ENCODE data around the gene LONP2. TPM values are rescaled to one million over a fixed set of nuclear protein-coding genes. Genes with fewer than 3 reads are reported as not detected.

LONP2 gene
- total RNA-seq, 1 donor from 2014 or later: 80.4 TPM

DNA sequence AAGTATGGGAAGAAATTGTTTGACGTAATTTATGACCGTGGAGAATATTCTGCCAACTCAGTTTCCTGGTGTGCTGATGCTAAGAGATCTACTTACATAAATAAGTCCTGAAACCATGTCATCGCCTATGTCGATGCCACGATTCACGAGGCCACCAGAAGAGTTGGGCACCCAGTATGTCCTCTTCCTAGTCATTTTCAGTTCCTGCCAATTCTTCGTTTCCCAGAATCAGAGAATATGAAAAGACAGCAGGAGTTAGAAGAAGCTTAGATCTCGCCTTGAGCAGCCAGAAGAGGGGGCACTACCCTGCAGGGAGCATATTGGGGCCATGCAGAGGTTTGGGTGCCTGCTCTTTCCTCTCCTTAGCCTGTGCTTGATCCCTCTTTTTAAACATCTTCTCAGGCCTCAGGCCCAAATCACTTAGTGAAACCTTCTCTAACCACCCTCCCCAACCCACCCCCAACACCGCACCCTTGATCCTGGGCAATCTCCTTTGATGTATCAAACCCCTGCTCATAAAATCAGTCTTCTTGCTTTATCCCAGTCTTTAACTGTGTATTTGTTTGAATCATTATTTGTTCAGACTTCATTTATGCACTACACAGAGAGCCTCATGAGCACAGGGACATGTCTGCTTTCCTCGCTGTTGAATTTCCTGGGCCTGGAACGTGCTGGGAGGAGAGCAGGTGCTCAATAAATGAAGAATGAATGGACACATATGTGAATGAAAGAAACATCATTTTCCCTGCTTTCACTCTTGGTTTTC, 12.2 kb upstream of the LONP2 start:
- no peaks in the 10 kb centered on the region for H3K36me3 Mint-ChIP-seq
- H3K4me3 Mint-ChIP-seq: no peak overlapping the region
- DNase-seq (ENCODE audit: low spot score in 2 of 2, unreplicated experiment in 2 of 2): no peak
- no peak overlapping the region for H3K27ac Mint-ChIP-seq
- H3K27me3 Mint-ChIP-seq (ENCODE audit: low read depth): peaks cover 1% of the 10 kb centered on the region
- no peaks in the 10 kb centered on the region for H3K4me1 Mint-ChIP-seq
- no peaks in the 10 kb centered on the region for H3K9me3 Mint-ChIP-seq
- TF ChIP-seq, protein P1, sequence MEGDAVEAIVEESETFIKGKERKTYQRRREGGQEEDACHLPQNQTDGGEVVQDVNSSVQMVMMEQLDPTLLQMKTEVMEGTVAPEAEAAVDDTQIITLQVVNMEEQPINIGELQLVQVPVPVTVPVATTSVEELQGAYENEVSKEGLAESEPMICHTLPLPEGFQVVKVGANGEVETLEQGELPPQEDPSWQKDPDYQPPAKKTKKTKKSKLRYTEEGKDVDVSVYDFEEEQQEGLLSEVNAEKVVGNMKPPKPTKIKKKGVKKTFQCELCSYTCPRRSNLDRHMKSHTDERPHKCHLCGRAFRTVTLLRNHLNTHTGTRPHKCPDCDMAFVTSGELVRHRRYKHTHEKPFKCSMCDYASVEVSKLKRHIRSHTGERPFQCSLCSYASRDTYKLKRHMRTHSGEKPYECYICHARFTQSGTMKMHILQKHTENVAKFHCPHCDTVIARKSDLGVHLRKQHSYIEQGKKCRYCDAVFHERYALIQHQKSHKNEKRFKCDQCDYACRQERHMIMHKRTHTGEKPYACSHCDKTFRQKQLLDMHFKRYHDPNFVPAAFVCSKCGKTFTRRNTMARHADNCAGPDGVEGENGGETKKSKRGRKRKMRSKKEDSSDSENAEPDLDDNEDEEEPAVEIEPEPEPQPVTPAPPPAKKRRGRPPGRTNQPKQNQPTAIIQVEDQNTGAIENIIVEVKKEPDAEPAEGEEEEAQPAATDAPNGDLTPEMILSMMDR (IDR thresholded peaks at IDR 0.05; ENCODE audit: unreplicated experiment): no peak

DNA sequence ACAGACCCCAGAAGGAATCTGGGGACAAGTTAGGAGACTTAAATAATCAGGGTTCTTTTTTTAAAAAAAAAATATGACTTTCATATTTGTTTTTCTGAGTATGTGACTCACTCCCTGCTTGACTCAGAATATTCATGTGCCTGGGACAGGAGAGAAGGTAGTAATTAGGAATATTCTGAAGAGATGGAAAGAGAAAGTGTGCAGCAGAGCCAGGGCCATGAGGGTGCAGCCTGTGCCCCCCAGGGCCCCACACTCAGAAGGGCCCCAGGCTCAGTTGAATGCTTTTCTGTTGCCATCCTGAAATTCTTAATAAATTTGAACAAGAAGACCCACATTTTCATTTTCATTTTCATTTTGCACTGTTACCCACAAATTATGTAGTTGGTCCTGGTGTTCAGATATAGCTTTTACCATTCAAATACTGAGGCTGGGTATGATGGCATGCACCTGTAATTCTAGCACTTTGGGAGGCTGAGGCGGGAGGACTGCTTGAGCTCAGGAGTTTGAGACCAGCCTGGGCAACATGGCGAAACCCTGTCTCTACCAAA, 11.5 kb upstream of the LONP2 start:
- no peak overlapping the region for H3K27ac Mint-ChIP-seq
- no peaks in the 10 kb centered on the region for H3K36me3 Mint-ChIP-seq
- no peaks in the 10 kb centered on the region for H3K4me1 Mint-ChIP-seq
- H3K27me3 Mint-ChIP-seq (ENCODE audit: low read depth): peaks cover 1% of the 10 kb centered on the region
- H3K4me3 Mint-ChIP-seq: no peak overlapping the region
- TF ChIP-seq, protein P1 (IDR thresholded peaks at IDR 0.05; ENCODE audit: unreplicated experiment): no peak
- H3K9me3 Mint-ChIP-seq: no peaks in the 10 kb centered on the region
- DNase-seq (ENCODE audit: low spot score in 2 of 2, unreplicated experiment in 2 of 2): no peak

DNA sequence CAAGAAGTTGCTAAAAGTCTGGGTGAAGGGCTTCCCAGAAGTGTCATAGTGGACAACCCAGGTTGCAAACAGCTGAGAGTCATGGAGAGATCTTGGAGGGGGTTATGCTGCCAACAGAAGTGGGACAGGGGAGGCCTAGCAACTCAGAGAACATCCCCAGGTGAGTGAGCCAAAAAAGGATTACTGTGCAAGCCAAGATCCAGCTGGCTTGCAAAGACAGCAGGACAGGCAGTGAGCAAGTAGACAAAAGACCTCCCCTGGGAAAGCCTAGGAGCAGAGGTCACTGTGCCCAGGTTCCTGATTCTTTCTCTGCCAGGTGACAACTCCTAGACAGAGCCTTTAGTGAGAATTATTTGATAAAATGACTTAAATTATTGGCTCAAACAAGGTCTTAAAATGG, 9.5 kb upstream of the LONP2 start:
- Mint-ChIP-seq H3K27ac (no peak overlapping the region), H3K36me3 (no peaks in the 10 kb centered on the region), H3K27me3 (ENCODE audit: low read depth) (peaks cover 1% of the 10 kb centered on the region), H3K9me3 (peaks cover under 1% of the 10 kb centered on the region), H3K4me3 (no peak overlapping the region), H3K4me1 (no peaks in the 10 kb centered on the region)
- TF ChIP-seq, protein P1 (IDR thresholded peaks at IDR 0.05; ENCODE audit: unreplicated experiment): no peak
- DNase-seq (ENCODE audit: low spot score in 2 of 2, unreplicated experiment in 2 of 2): no peak

DNA sequence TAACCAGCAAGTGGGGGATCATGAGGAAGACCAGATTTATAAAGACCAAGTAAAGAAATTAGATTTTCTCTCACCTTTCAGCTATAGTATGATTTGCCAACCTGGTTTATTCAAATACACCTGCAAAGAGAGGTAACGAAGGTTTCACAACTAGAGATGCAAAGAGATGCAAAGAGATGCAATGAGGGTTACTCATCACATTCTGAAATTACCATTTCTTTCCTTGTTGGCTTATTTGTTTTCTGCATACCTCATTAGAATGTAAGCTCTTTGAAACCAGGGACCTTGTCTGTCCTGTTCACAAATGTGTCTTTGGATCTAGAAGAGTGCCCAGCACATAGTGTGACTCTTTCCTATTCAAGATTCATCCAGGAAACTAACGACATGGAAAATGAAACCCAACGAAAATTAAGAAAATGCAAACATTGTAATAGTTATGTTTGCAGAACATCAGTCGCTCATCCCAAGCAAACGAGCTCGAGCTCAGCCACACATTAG, 9.0 kb upstream of the LONP2 start:
- Mint-ChIP-seq H3K36me3 (no peaks in the 10 kb centered on the region), H3K27me3 (ENCODE audit: low read depth) (no peaks in the 10 kb centered on the region), H3K9me3 (peaks cover 5% of the 10 kb centered on the region), H3K4me3 (no peak overlapping the region), H3K4me1 (no peaks in the 10 kb centered on the region), H3K27ac (no peak overlapping the region)
- no peak for DNase-seq (ENCODE audit: low spot score in 2 of 2, unreplicated experiment in 2 of 2)
- TF ChIP-seq, protein P1 (IDR thresholded peaks at IDR 0.05; ENCODE audit: unreplicated experiment): no peak

DNA sequence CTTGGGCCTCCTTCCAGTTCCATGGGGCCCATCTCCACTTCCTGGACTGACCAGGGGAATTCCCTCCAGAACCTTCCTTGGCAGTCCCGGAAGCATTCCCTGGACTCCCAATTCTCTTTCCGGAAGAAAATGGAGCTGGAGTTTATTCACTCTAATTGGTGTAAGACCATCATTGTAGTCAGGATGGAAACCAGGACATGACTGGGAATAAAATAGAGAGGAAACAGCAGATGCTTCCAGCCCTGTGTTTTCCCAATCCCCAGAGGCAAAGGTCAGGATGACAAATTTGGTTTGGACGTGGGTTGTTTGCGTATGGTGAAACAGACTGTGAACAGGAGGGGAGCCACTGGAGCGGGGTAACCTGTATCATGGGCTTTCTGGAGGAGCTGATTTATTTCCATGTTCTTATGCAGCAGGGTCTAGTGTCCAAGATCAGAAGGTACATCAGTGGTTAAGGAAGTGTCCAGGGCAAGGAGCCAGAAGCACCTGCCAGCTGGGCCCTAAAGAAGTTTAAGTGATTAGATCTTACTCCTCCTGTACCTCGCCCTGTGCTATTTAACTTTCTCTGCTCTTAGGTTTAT, 8.5 kb upstream of the LONP2 start:
- Mint-ChIP-seq H3K4me3 (no peak overlapping the region), H3K27ac (no peak overlapping the region), H3K36me3 (no peaks in the 10 kb centered on the region), H3K9me3 (peaks cover 7% of the 10 kb centered on the region), H3K4me1 (no peaks in the 10 kb centered on the region), H3K27me3 (ENCODE audit: low read depth) (no peaks in the 10 kb centered on the region)
- TF ChIP-seq, protein P1 (IDR thresholded peaks at IDR 0.05; ENCODE audit: unreplicated experiment): no peak
- no peak for DNase-seq (ENCODE audit: low spot score in 2 of 2, unreplicated experiment in 2 of 2)

Measured in mesothelial cell of epicardium (in vitro differentiated cells).